OCI-LY7 (cell line): ENCODE measurements around the gene WDR86. TPM values are rescaled to one million over a fixed set of nuclear protein-coding genes. Genes with fewer than 3 reads are reported as not detected.

Experiments used
- BruUV-seq: library from RNA; stranded (reverse); fragments of 400-500 nt; replicated peaks from 2 replicates; lab custom pipeline; 2021; lab: Mats Ljungman, UMichigan
- CTCF ChIA-PET: fragments of 300-600 bp; sonication (Branson Sonifier 250); formaldehyde crosslinking; loops from one replicate; lab custom pipeline; 2022; ENCODE audit warnings: antibody characterized with exemption; ENCODE audit not compliant: unreplicated experiment; lab: Charles Lee
- POLR2A ChIA-PET: fragments of 300-600 bp; sonication (Branson Sonifier 250); formaldehyde crosslinking; loops from one replicate; lab custom pipeline; 2022; ENCODE audit warnings: antibody characterized with exemption; lab: Charles Lee
- DNase-seq: peaks from one replicate; pipeline ENCODE4 v3.0.0-alpha.2; 2015; ENCODE audit warnings: low spot score
- H2AFZ ChIP-seq: fragments of 200-600 bp; sonication (generic), shearing (Covaris generic); 2 replicates; pipeline ENCODE4 v1.6.1; 2014; ENCODE audit warnings: mild to moderate bottlenecking, antibody characterized with exemption, low read length, moderate library complexity
- H3K27ac ChIP-seq: fragments of 200-600 bp; sonication (generic); 2 replicates; pipeline ENCODE4 v1.5.1; 2014; ENCODE audit warnings: mixed run types, low read depth, mild to moderate bottlenecking, moderate library complexity, low read length, inconsistent platforms; ENCODE audit not compliant: poor library complexity, severe bottlenecking
- H3K36me3 ChIP-seq: fragments of 200-600 bp; sonication (generic); 2 replicates; pipeline ENCODE4 v1.6.1; 2014; ENCODE audit warnings: mild to moderate bottlenecking, antibody characterized with exemption, low read length, moderate library complexity, mixed read lengths; ENCODE audit not compliant: insufficient read depth
- H3K4me1 ChIP-seq: fragments of 200-600 bp; sonication (generic); 2 replicates; pipeline ENCODE4 v1.5.1; 2014; ENCODE audit warnings: mild to moderate bottlenecking, low read length; ENCODE audit not compliant: insufficient read depth, poor library complexity, severe bottlenecking
- H3K4me2 ChIP-seq: fragments of 200-600 bp; sonication (generic); 2 replicates; pipeline ENCODE4 v1.6.1; 2014; ENCODE audit warnings: mild to moderate bottlenecking, low read length
- H3K4me3 ChIP-seq: fragments of 200-600 bp; sonication (generic); 2 replicates; pipeline ENCODE4 v1.5.1; 2014; ENCODE audit warnings: mild to moderate bottlenecking, low read depth, low read length; ENCODE audit not compliant: poor library complexity, severe bottlenecking
- H3K79me2 ChIP-seq: fragments of 200-600 bp; sonication (generic); 2 replicates; pipeline ENCODE4 v1.6.1; 2016; ENCODE audit warnings: low read depth, mild to moderate bottlenecking, low read length, moderate library complexity, mixed read lengths; ENCODE audit not compliant: insufficient read depth
- H3K9me2 ChIP-seq: fragments of 200-600 bp; sonication (generic); 2 replicates; pipeline ENCODE4 v1.6.1; 2016; ENCODE audit warnings: mild to moderate bottlenecking, low read length, mixed read lengths; ENCODE audit not compliant: insufficient read depth
- H3K9me3 ChIP-seq: fragments of 200-600 bp; sonication (generic); 2 replicates; pipeline ENCODE4 v1.6.1; 2014; ENCODE audit warnings: mild to moderate bottlenecking, mixed run types, low read length, mixed read lengths
- H4K20me1 ChIP-seq: fragments of 200-600 bp; sonication (generic); 2 replicates; pipeline ENCODE4 v1.6.1; 2014; ENCODE audit warnings: mild to moderate bottlenecking, antibody characterized with exemption, low read length, moderate library complexity, mixed read lengths; ENCODE audit not compliant: insufficient read depth
- CTCF ChIP-seq: fragments of 200-600 bp; sonication (generic); conservative IDR thresholded peaks from 2 replicates; pipeline ENCODE4 v1.5.1; 2014; ENCODE audit warnings: mild to moderate bottlenecking, antibody characterized with exemption, low read length, moderate library complexity, mixed read lengths
- EZH2phosphoT487 ChIP-seq: fragments of 200-600 bp; sonication (generic); IDR thresholded peaks from 2 replicates; pipeline ENCODE4 v1.6.1; 2018; ENCODE audit warnings: low read depth, borderline replicate concordance, mild to moderate bottlenecking, mixed run types, antibody characterized with exemption, low read length, moderate library complexity, mixed read lengths
- intact Hi-C: fragments of 100-400 bp; cut with micrococcal nuclease; formaldehyde crosslinking; loops from one replicate; pipeline ENCODE4 v1.10.0; 2022; ENCODE audit not compliant: unreplicated experiment
- total RNA-seq, 2 experiments: library from RNA; depleted of rRNA in 1 of 2; stranded (reverse); fragments of >200 nt in 1 of 2; shearing (Covaris generic) in 1 of 2; gene quantifications; 2 replicates each; pipeline ENCODE4 v1.2.3, GENCODE V29; 2014 to 2022

Gene WDR86
- total RNA-seq, 2 experiments from 2014 or later: 0.44 to 0.51 TPM

- DNase-seq: no peak
- peaks cover 21% of the 10 kb centered on the region for H3K4me1 ChIP-seq
- BruUV-seq: no TSS peak
- H3K4me2 ChIP-seq: peak overlapping the region; percentile 62
- CTCF ChIA-PET: interaction anchor here (1.0 kb wide), 1 partner anchor 15 kb away, joined by 3 read pairs; no protein-coding TSS in a partner anchor
- H4K20me1 ChIP-seq: no peaks in the 10 kb centered on the region
- TF ChIP-seq EZH2phosphoT487 (no peak), CTCF (no peak)
- peaks cover 20% of the 10 kb centered on the region for H3K79me2 ChIP-seq
- no peak overlapping the region for H3K27ac ChIP-seq
- H3K36me3 ChIP-seq: peaks cover 22% of the 10 kb centered on the region
- peak overlapping the region; percentile 84 for H3K4me3 ChIP-seq
- H3K9me2 ChIP-seq: no peaks in the 10 kb centered on the region
- peak overlapping the region; percentile 30; the same call in 1 of the 2 replicates for H2AFZ ChIP-seq
- intact Hi-C loops: loop anchor here (1.0 to 10.0 kb wide), 2 partner anchors 9 to 1094 kb away; partner anchors contain the start of gene KMT2C
- H3K9me3 ChIP-seq: peaks cover 5% of the 10 kb centered on the region; the same call in 1 of the 2 replicates
- POLR2A ChIA-PET: interaction anchor here (0.6 to 1.4 kb wide), 4 partner anchors 10 to 289 kb away, joined by 3 to 5 read pairs (median 3); no protein-coding TSS in a partner anchor
These were observed 69.0 kb downstream of the WDR86 start for GRCh38 chr7:151340794-151341356.

- H3K4me3 ChIP-seq: no peak overlapping the region
- DNase-seq: no peak
- no TSS peak for BruUV-seq
- TF ChIP-seq EZH2phosphoT487: no peak
- TF ChIP-seq CTCF: no peak
- peaks cover 15% of the 10 kb centered on the region for H3K4me1 ChIP-seq
- no peak overlapping the region for H3K4me2 ChIP-seq
- intact Hi-C loops: loop anchor here (10.0 kb wide), 1 partner anchor 1095 kb away; the partner anchor contains the start of gene KMT2C
- POLR2A ChIA-PET: no interaction called here
- H4K20me1 ChIP-seq: no peaks in the 10 kb centered on the region
- H3K27ac ChIP-seq: no peak overlapping the region
- H3K79me2 ChIP-seq: peaks cover 20% of the 10 kb centered on the region
- no peaks in the 10 kb centered on the region for H3K9me2 ChIP-seq
- peaks cover 13% of the 10 kb centered on the region for H3K36me3 ChIP-seq
- CTCF ChIA-PET: no interaction called here
- H3K9me3 ChIP-seq: peaks cover 5% of the 10 kb centered on the region; the same call in 1 of the 2 replicates
- H2AFZ ChIP-seq: peak overlapping the region; percentile 41; the same call in 1 of the 2 replicates
These were observed 70.0 kb downstream of the WDR86 start for GRCh38 chr7:151339651-151340382.
